Gastrocnemius medialis (tissue), 4 donors: ENCODE data around the gene UPF2. TPM values are rescaled to one million over a fixed set of nuclear protein-coding genes. Genes with fewer than 3 reads are reported as not detected.
"Not testable (repeated sequence)": the region's sequence is repeated elsewhere in the genome, so short reads cannot be mapped to it uniquely, and the experiment has no call there.

Experiments used
- ATAC-seq, 2 donors: fragments of 150-250 bp; one replicate each; pipeline ENCODE4 v1.9.1; 2016
- DNase-seq, 2 donors: peaks; one replicate each; pipeline ENCODE4 v3.0.0-alpha.2; 2019
- H3K27ac ChIP-seq, 4 donors: fragments of 200-600 bp; sonication (generic); 1 replicate in 1 of 4; 2 replicates in 3 of 4; pipeline ENCODE4 v1.5.1; 2016 to 2018; ENCODE audit warnings: mild to moderate bottlenecking in 2 of 4, moderate library complexity in 1 of 4
- H3K27me3 ChIP-seq, 3 donors: fragments of 200-600 bp; sonication (generic) in 2 of 3; 1 replicate in 1 of 3; 2 replicates in 2 of 3; pipeline versions ENCODE4 v1.5.1 to v1.6.0; 2016 to 2019; ENCODE audit warnings: mild to moderate bottlenecking in 1 of 3, moderate library complexity in 1 of 3
- H3K36me3 ChIP-seq, 2 donors: fragments of 200-600 bp; sonication (generic) in 1 of 2; one replicate each; pipeline ENCODE4 v1.5.1; 2017 to 2018
- H3K4me1 ChIP-seq, 2 donors: fragments of 200-600 bp; sonication (generic) in 1 of 2; one replicate each; pipeline ENCODE4 v1.5.1; 2016 to 2017; ENCODE audit warnings: mild to moderate bottlenecking in 2 of 2
- H3K4me3 ChIP-seq, 4 donors: fragments of 200-600 bp; sonication (generic) in 3 of 4; 1 replicate in 1 of 4; 2 replicates in 3 of 4; pipeline ENCODE4 v1.5.1; 2016 to 2019; ENCODE audit warnings: mild to moderate bottlenecking in 2 of 4
- H3K9me3 ChIP-seq, 3 donors: fragments of 200-600 bp; sonication (generic) in 2 of 3; 1 replicate in 1 of 3; 2 replicates in 2 of 3; pipeline ENCODE4 v1.5.1; 2016 to 2019
- CTCF ChIP-seq, 5 experiments: fragments of 450-650 bp in 3 of 5; fragments of 200-600 bp in 2 of 5; sonication (generic) in 2 of 5; IDR thresholded peaks in 4 of 5; conservative IDR thresholded peaks in 1 of 5; 1 replicate in 4 of 5; 2 replicates in 1 of 5; pipeline ENCODE4 v1.5.1; 2016 to 2019; ENCODE audit warnings: antibody characterized with exemption in 5 of 5, mild to moderate bottlenecking in 3 of 5, moderate library complexity in 3 of 5
- POLR2A ChIP-seq, 2 donors: fragments of 450-650 bp; IDR thresholded peaks; one replicate each; pipeline ENCODE4 v1.6.1; 2017; ENCODE audit warnings: antibody characterized with exemption in 2 of 2, mild to moderate bottlenecking in 2 of 2, moderate library complexity in 2 of 2
- in situ Hi-C, 4 donors: fragments of 200-750 bp; cut with MboI; loops; one replicate each; pipeline versions ENCODE4 v1.15.0 to v1.8.0; 2017; ENCODE audit warnings: low sequenced_read_pairs in 4 of 4
- intact Hi-C: fragments of 100-400 bp; cut with DNase I; formaldehyde crosslinking; loops from one replicate; pipeline ENCODE4 v1.15.1; 2023; ENCODE audit warnings: low total_unique reads
- total RNA-seq, 4 donors: library from RNA; depleted of rRNA; stranded (reverse); fragments of >200 nt; gene quantifications; one replicate each; pipeline versions ENCODE4 v1.1.0 to v1.2.3, GENCODE V29; 2016

The UPF2 gene
- total RNA-seq, 4 donors from 2014 or later = 22.9 to 30.7 (median 26.4) TPM

- H3K4me3 ChIP-seq = no peak overlapping the region
- H3K9me3 ChIP-seq = no peaks in the 10 kb centered on the region
- no peak for ATAC-seq
- in situ Hi-C loops (no loop called here), intact Hi-C loops (no loop called here)
- TF ChIP-seq POLR2A (IDR thresholded peaks at IDR 0.05) (no peak), CTCF (IDR thresholded peaks at IDR 0.05 in 4 of 5, conservative IDR thresholded peaks at IDR 0.05 in 1 of 5) (no peak)
- H3K4me1 ChIP-seq = no peaks in the 10 kb centered on the region
- DNase-seq = no peak
- peaks cover 3 to 16% of the 10 kb centered on the region in 2 donors for H3K36me3 ChIP-seq
- H3K27ac ChIP-seq = no peak overlapping the region
- no peaks in the 10 kb centered on the region for H3K27me3 ChIP-seq
These were observed 39.4 kb upstream of the UPF2 start for GRCh38 chr10:12081879-12082557.

GRCh38 chr10:12081470-12081869, 38.9 kb upstream of the UPF2 start:
- intact Hi-C loops (no loop called here), in situ Hi-C loops (no loop called here)
- Histone ChIP-seq H3K36me3 (peaks cover 3 to 10% of the 10 kb centered on the region in 2 donors), H3K27me3 (no peaks in the 10 kb centered on the region), H3K27ac (no peak overlapping the region), H3K9me3 (no peaks in the 10 kb centered on the region), H3K4me1 (no peaks in the 10 kb centered on the region), H3K4me3 (no peak overlapping the region)
- DNase-seq (no peak), ATAC-seq (no peak)
- TF ChIP-seq POLR2A (IDR thresholded peaks at IDR 0.05) (no peak), CTCF (IDR thresholded peaks at IDR 0.05 in 4 of 5, conservative IDR thresholded peaks at IDR 0.05 in 1 of 5) (no peak)

- no peaks in the 10 kb centered on the region for H3K27me3 ChIP-seq
- H3K36me3 ChIP-seq = no peaks in the 10 kb centered on the region
- intact Hi-C loops (no loop called here), in situ Hi-C loops (no loop called here)
- ATAC-seq (peak in 1 of 2 donors; percentile 51), DNase-seq (no peak)
- H3K9me3 ChIP-seq = no peaks in the 10 kb centered on the region
- H3K4me3 ChIP-seq = no peak overlapping the region
- no peaks in the 10 kb centered on the region for H3K4me1 ChIP-seq
- TF ChIP-seq POLR2A (IDR thresholded peaks at IDR 0.05) = no peak
- TF ChIP-seq CTCF (IDR thresholded peaks at IDR 0.05 in 4 of 5, conservative IDR thresholded peaks at IDR 0.05 in 1 of 5) = no peak
- peak overlapping the region in 1 of 4 donors; percentile 8 for H3K27ac ChIP-seq
These were observed 35.1 kb upstream of the UPF2 start for GRCh38 chr10:12077580-12078180.

- H3K4me1 ChIP-seq = peaks cover 3 to 8% of the 10 kb centered on the region in 2 donors
- H3K9me3 ChIP-seq = no peaks in the 10 kb centered on the region
- intact Hi-C loops = no loop called here
- no peak for ATAC-seq
- in situ Hi-C loops = no loop called here
- no peak overlapping the region for H3K4me3 ChIP-seq
- H3K27me3 ChIP-seq = no peaks in the 10 kb centered on the region
- H3K27ac ChIP-seq = no peak overlapping the region
- TF ChIP-seq CTCF (IDR thresholded peaks at IDR 0.05 in 4 of 5, conservative IDR thresholded peaks at IDR 0.05 in 1 of 5) (no peak), POLR2A (IDR thresholded peaks at IDR 0.05) (no peak)
- H3K36me3 ChIP-seq = no peaks in the 10 kb centered on the region
- no peak for DNase-seq
These were observed 30.9 kb upstream of the UPF2 start for GRCh38 chr10:12073526-12073925.

GRCh38 chr10:12071441-12071840, 28.8 kb upstream of the UPF2 start:
- H3K9me3 ChIP-seq, intact Hi-C loops, H3K36me3 ChIP-seq, H3K27me3 ChIP-seq, in situ Hi-C loops, ATAC-seq, DNase-seq, H3K27ac ChIP-seq, H3K4me3 ChIP-seq, H3K4me1 ChIP-seq: not testable (repeated sequence)
